Fibroblast of lung (primary cell): ENCODE results near the gene PDXDC1. TPM values are rescaled to one million over a fixed set of nuclear protein-coding genes. Genes with fewer than 3 reads are reported as not detected.
A peak's percentile ranks its signal among the peaks of the same experiment; 100 is the strongest.
"Not testable (repeated sequence)": the region's sequence is repeated elsewhere in the genome, so short reads cannot be mapped to it uniquely, and the experiment has no call there.

Source experiments
- DNase-seq, 2 donors: peaks; one replicate each; pipeline versions ENCODE4 v3.0.0 to v3.0.0-alpha.2; 2010; ENCODE audit warnings: low read depth in 2 of 2
- H2AFZ ChIP-seq: 2 replicates; pipeline ENCODE4 v1.5.1; 2012; ENCODE audit warnings: low read length, control low read depth, inconsistent platforms
- H3K27ac ChIP-seq: 2 replicates; pipeline ENCODE4 v1.5.1; 2011; ENCODE audit warnings: low read length, control low read depth; ENCODE audit not compliant: insufficient read depth
- H3K27me3 ChIP-seq: 2 replicates; pipeline ENCODE4 v1.5.1; 2011; ENCODE audit warnings: mild to moderate bottlenecking, low read length; ENCODE audit not compliant: control insufficient read depth, insufficient read depth
- H3K36me3 ChIP-seq: 2 replicates; pipeline ENCODE4 v1.5.1; 2011; ENCODE audit warnings: low read length; ENCODE audit not compliant: control insufficient read depth, insufficient read depth
- H3K4me1 ChIP-seq: 2 replicates; pipeline ENCODE4 v1.5.1; 2011; ENCODE audit warnings: low read length; ENCODE audit not compliant: control insufficient read depth, insufficient read depth; ENCODE audit errors: extremely low read depth
- H3K4me2 ChIP-seq: 2 replicates; pipeline ENCODE4 v1.5.1; 2011; ENCODE audit warnings: low read length, control low read depth; ENCODE audit not compliant: insufficient read depth; ENCODE audit errors: extremely low read depth
- H3K4me3 ChIP-seq, 4 experiments: fragments of 200-600 bp in 1 of 4; sonication (generic) in 1 of 4; replicated peaks in 1 of 4; 2 replicates each; pipeline ENCODE4 v1.5.1; 2011 to 2016; ENCODE audit warnings: low read length in 4 of 4, low read depth in 3 of 4, mild to moderate bottlenecking in 3 of 4, control low read depth in 2 of 4, inconsistent platforms in 1 of 4, mixed read lengths in 1 of 4; ENCODE audit not compliant: insufficient read depth in 1 of 4; ENCODE audit errors: control extremely low read depth in 1 of 4
- H3K79me2 ChIP-seq: 2 replicates; pipeline ENCODE4 v1.5.1; 2012; ENCODE audit warnings: mild to moderate bottlenecking, low read length, inconsistent platforms; ENCODE audit not compliant: control insufficient read depth, insufficient read depth
- H3K9ac ChIP-seq: 2 replicates; pipeline ENCODE4 v1.5.1; 2011; ENCODE audit warnings: mild to moderate bottlenecking, low read length, control low read depth; ENCODE audit not compliant: insufficient read depth
- H3K9me3 ChIP-seq: 2 replicates; pipeline ENCODE4 v1.5.1; 2012; ENCODE audit warnings: low read depth, low read length; ENCODE audit not compliant: control insufficient read depth, insufficient read depth
- H4K20me1 ChIP-seq: 2 replicates; pipeline ENCODE4 v1.5.1; 2011; ENCODE audit warnings: low read length; ENCODE audit not compliant: control insufficient read depth, insufficient read depth; ENCODE audit errors: extremely low read depth
- CTCF ChIP-seq, 2 donors: IDR thresholded peaks in 1 of 2; conservative IDR thresholded peaks in 1 of 2; 1 replicate in 1 of 2; 2 replicates in 1 of 2; pipeline ENCODE4 v1.5.1; 2011 to 2012; ENCODE audit warnings: low read length in 2 of 2, control low read depth in 1 of 2, inconsistent platforms in 1 of 2, low read depth in 1 of 2, mild to moderate bottlenecking in 1 of 2
- EZH2 ChIP-seq: IDR thresholded peaks from 2 replicates; pipeline ENCODE4 v1.5.1; 2012; ENCODE audit warnings: low read length, control low read depth, mild to moderate bottlenecking; ENCODE audit errors: missing control alignments
- polyA plus RNA-seq, 2 donors: library from polyadenylated mRNA; depleted of rRNA in 1 of 2; stranded (reverse) in 1 of 2; unstranded in 1 of 2; fragments of >200 nt; gene quantifications; 2 replicates each; pipeline ENCODE4 v1.2.1, GENCODE V29; 2011 to 2012; ENCODE audit warnings: missing spikeins in 1 of 2
- total RNA-seq: library from RNA; depleted of rRNA; stranded (reverse); fragments of >200 nt; gene quantifications from 2 replicates; pipeline ENCODE4 v1.2.1, GENCODE V29; 2014

Gene PDXDC1
- total and polyA plus RNA-seq, 2 donors (not counting 1 experiment from before 2014, with no cell fraction given) = 68.4 to 92.9 TPM

GRCh38 chr16:15071013-15071412 lies 96.2 kb downstream of the PDXDC1 start:
- H3K9ac ChIP-seq, H3K27ac ChIP-seq, H4K20me1 ChIP-seq, H3K9me3 ChIP-seq, H3K4me2 ChIP-seq, H3K27me3 ChIP-seq, H3K36me3 ChIP-seq, DNase-seq, H3K4me1 ChIP-seq, H2AFZ ChIP-seq, H3K4me3 ChIP-seq, H3K79me2 ChIP-seq: not testable (repeated sequence)

- DNase-seq, H3K36me3 ChIP-seq, H2AFZ ChIP-seq, H3K27me3 ChIP-seq, H4K20me1 ChIP-seq, H3K4me3 ChIP-seq, H3K9me3 ChIP-seq, H3K79me2 ChIP-seq, H3K4me2 ChIP-seq, H3K4me1 ChIP-seq, H3K9ac ChIP-seq, H3K27ac ChIP-seq: not testable (repeated sequence)
- peak in 1 of 2 donors; percentile 19 for TF ChIP-seq CTCF (conservative IDR thresholded peaks at IDR 0.05 in 1 of 2, IDR thresholded peaks at IDR 0.05 in 1 of 2; ENCODE audit: low read depth in 1 of 2, low read length in 2 of 2)
These were observed 97.3 kb downstream of the PDXDC1 start for GRCh38 chr16:15071916-15072769.

- Histone ChIP-seq H3K27me3 (no peaks in the 10 kb centered on the region), H3K9me3 (no peaks in the 10 kb centered on the region), H3K27ac (no peak overlapping the region), H3K4me2 (no peak overlapping the region), H3K4me1 (no peaks in the 10 kb centered on the region), H4K20me1 (no peaks in the 10 kb centered on the region), H3K79me2 (no peaks in the 10 kb centered on the region), H3K36me3 (peaks cover 4% of the 10 kb centered on the region), H2AFZ (no peak overlapping the region), H3K9ac (no peak overlapping the region), H3K4me3 (no peak overlapping the region)
- no peak for DNase-seq
- TF ChIP-seq CTCF (conservative IDR thresholded peaks at IDR 0.05 in 1 of 2, IDR thresholded peaks at IDR 0.05 in 1 of 2; ENCODE audit: low read depth in 1 of 2, low read length in 2 of 2) = no peak
- no peak for TF ChIP-seq EZH2
These were observed 98.3 kb downstream of the PDXDC1 start for GRCh38 chr16:15073101-15073500.

GRCh38 chr16:15076161-15076560 lies 101.3 kb downstream of the PDXDC1 start:
- not testable (repeated sequence) for DNase-seq, H3K27ac ChIP-seq, H4K20me1 ChIP-seq, H3K79me2 ChIP-seq, H3K27me3 ChIP-seq, H3K4me1 ChIP-seq, H3K4me2 ChIP-seq, H3K9me3 ChIP-seq, H3K4me3 ChIP-seq, H3K9ac ChIP-seq, H3K36me3 ChIP-seq, H2AFZ ChIP-seq

GRCh38 chr16:15080883-15081282 lies 106.1 kb downstream of the PDXDC1 start:
- H3K27me3 ChIP-seq, H3K9ac ChIP-seq, H3K27ac ChIP-seq: not testable (repeated sequence)

More at GRCh38 chr16:15080883-15081282, 106.1 kb downstream of the PDXDC1 start:
- H4K20me1 ChIP-seq, H2AFZ ChIP-seq, H3K4me1 ChIP-seq, H3K4me2 ChIP-seq, DNase-seq, H3K4me3 ChIP-seq, H3K36me3 ChIP-seq, H3K79me2 ChIP-seq, H3K9me3 ChIP-seq: not testable (repeated sequence)
